GM21825 (cell line): Measurements from ENCODE around the gene RASL11B.
"Not testable (repeated sequence)": the region's sequence is repeated elsewhere in the genome, so short reads cannot be mapped to it uniquely, and the experiment has no call there.

ENCODE experiments used
- ATAC-seq: cut with Tn5 transposase; IDR thresholded peaks from one replicate; pipeline ENCODE4 v1.9.1; 2021; ENCODE audit warnings: mild to moderate bottlenecking, moderate library complexity; ENCODE audit not compliant: unreplicated experiment

RASL11B gene, protein sequence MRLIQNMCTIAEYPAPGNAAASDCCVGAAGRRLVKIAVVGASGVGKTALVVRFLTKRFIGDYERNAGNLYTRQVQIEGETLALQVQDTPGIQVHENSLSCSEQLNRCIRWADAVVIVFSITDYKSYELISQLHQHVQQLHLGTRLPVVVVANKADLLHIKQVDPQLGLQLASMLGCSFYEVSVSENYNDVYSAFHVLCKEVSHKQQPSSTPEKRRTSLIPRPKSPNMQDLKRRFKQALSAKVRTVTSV

DNA sequence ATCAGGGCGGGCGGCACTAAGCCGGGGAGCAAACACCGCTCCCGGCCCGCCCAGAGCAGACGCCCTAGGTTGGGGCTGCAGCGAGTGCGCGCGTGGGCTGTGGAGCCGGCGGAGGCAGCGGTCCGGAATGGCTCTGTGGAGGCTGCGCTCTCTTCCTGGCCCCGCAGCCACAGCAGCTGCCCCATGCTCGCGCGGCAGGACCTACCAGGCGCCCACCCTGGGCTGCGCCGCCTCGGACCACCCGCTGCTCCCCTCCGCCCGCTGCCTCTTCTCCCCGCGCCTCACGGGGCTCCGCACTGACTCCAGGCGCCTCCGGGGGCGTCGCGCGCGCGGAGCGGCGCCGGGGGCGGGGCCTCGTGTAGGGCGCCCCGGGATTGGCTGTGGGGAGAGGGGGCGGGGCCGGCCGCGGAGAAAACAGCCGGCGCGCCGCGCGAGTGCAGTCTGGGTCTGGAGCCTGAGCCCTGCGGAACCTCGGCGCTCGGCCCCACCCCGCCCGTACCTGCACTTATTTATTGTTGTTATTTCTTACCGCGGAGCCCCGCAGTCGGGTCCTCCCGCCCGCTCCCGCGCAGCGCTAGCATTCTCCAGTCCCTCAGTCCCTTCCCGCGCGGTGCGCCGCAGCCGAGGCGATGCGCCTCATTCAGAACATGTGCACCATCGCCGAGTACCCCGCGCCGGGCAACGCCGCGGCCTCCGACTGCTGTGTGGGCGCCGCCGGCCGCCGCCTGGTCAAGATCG, at the start of gene RASL11B:
Gene RASL11B, plus strand, starts transcription at position 439 of the 738 bp plus-strand sequence. Its CDS starts 191 bp downstream, at position 630.
- ATAC-seq: peak; percentile 99

DNA sequence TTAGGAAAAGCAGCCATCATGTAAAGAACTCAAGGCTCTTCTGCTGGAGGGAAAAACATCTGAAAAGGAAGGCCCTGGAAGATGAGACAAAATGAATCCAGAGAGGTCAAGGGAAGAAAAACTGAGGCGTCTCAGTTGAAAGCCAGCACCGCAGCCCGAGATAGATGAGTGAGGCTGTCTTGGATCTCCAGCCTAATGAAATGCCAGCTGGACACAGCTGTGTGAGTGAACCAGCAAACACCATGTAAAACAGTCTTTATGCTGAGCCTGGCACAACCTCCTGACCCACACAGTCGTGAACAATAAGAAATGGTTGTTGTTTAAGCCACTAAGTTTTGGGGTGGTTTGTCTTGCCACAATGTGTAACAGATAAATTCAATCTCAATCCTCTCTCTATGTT, 48.6 kb upstream of the RASL11B start:
- no peak for ATAC-seq

DNA sequence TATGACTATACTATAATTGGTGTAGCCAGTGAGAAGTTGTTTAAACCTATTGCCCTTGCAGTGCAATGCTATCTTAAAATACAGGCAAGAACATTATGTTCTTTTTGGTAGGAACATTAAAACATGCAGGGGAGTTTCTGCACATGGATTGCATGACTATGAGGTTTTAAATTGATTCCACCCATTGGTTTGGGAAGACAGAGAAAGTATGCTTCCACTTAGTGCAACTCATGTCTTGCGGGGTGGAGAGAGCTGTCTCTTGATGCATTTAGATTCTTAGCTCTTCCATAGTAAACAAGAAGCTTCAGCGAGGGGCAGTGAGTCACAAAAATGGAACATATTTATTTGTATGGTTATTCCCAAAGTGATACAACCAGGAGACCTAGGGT, 39.5 kb upstream of the RASL11B start:
- ATAC-seq: no peak

DNA sequence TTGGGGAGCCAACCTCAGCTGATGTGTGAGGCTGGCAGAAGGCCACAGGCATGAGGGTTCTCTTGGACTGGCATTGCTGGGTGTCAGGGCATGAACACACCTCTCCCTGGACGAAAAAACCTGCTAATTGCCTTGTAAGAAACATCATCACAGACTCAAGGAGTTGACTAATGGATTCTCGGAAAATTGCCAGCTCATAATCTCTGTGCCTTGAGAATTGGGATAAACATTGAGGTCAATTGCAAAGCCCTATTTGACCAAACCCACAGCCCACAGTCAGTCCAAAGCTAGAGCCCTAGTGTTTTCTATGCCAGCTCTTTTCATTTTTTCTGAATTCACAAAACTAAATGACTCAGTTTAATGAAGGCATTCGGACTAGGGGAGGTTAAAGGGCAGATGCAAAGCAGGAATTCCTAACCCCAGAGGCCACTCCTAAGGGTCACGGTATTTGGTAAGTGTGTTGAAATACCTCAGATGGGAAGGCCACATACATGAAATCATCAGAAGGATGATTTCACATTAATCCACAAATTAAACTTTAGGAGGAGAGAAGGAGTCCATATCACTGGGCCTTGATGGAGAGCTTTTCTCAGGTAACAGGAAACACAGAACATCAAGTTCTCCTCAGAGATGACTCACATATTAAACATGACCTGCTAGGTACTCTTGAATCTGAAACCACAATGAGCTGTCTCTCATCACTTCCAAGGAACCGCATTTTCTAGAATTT, 39.0 kb upstream of the RASL11B start:
- no peak for ATAC-seq

DNA sequence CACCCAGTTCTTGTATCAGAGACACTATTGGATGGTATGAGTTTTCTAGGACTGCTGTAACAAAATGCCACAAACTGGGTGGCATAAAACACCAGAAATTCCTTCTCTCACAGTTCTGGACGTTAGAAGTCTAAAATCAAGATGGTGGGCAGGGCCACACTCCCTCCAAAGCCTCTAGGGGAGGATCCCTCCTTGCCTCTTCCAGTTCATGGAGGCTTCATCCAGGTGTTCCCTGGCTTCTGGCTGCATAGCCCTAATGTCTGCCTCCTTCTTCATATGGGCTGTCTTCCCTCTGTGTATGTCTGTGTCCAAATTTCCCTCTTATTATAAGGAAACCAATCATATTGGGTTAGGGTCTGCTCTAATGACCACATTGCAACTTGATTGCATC, 38.4 kb upstream of the RASL11B start:
- ATAC-seq: no peak

DNA sequence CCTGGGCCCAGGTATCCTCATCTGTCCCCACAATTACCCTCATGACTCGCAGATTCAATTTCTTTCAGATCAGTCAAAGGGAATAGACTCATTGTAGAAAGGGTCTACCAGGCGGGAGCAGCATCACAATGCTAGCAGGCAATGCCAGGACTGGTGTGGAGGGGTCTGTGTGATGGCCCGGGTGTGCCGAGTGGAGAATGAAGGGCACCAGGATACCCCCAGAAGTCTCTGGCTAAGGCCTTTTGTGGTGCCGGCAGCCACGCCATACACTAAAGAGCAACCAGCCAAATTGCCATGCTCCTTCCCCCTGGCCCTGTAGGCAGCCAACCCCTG, 37.9 kb upstream of the RASL11B start:
- no peak for ATAC-seq

DNA sequence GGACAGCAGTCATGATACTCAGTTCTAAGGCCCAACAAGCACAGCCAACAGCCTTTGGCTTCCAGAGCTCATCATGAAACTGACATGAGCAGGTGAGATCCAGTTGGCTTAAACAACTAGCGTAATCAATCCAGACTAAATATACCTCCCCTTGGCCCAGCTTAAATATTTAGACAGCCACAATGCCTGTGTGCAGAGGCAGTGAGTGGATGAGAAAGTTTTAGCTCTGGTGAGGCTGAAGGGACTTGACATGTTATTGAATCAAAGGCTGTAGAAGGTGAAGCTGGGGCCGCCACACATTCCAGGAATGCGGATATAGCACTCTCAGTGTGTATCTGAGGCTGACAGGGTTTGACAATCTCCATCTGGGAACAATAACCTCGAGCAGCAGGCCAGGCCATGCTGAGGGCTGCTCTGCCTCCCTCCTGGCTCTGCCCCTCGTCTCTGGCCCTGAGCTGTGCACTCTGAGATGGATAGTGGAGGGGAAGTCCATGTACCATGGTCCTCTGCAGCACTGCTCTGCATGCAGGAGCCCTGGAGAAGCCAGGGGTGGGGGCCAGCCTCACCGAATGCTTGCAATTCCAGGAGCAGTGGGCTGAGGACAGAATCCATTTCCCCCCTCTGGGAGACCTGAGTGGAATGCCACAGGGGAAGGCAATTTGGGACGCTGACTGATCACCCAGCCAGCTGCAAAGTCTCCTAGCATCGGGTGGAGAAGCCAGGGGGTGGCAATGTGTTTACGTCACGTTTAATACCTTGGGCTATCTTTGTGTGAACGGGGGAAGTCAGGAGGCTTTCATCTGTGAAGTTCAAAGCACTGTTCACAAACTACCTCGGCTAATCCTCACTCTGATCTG, 37.3 kb upstream of the RASL11B start:
- no peak for ATAC-seq

DNA sequence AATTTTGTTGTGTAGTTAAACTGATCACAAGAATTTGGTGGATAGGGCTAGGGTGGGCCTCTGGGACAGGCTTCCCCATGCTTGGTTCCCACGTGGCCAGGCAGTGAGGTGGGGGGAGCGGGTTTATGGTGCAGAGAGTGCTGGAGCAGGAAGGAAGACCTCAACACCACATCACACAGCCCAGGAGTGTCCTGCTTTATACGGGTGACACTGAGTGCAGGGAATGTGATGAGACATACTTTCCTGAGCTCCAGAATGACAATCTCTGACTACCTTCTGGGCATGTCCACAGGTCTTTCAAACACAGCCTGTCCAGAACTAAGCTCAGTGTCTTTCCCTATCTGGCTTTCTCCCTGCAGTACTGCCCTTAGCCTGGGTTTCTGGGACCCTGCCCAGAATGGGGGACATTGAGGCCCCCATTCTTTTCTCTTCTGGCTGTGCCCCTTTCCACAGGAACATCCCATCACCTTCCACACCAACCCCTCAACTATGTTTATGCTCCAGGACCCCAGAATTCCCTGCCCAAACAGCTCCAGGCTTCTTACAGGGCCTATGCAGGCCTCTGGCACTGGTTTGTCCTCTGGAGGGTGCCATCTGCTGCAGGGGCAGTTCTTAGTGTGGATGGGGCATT, 36.5 kb upstream of the RASL11B start:
- no peak for ATAC-seq

DNA sequence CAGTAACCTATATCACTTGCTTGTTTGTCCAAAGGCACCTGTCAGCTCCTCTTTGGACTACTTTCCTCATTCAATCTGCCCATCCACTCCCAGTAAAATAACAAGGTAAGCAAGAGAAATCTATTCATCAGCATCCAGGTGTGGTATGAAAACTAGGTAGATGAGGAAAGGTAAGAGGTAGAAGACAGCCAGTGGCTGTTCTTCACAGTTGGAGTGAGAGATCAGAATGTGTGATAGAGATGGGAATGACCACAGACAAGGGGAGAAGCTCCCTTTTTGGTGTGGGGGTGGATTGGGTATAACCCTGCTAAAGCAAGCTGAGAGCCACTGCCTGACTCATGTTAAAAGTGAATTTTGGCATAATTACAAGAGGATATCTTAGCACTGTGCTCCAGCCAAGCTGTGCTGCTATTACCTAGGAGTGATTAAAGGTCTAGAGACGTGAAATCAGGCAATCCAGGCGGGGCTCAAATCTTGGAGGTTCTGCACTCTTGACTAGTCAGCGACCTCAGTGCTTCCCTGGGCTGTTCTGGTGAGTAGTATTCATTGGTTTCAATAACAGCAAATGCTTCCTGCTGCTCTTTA, 28.1 kb upstream of the RASL11B start:
- no peak for ATAC-seq

DNA sequence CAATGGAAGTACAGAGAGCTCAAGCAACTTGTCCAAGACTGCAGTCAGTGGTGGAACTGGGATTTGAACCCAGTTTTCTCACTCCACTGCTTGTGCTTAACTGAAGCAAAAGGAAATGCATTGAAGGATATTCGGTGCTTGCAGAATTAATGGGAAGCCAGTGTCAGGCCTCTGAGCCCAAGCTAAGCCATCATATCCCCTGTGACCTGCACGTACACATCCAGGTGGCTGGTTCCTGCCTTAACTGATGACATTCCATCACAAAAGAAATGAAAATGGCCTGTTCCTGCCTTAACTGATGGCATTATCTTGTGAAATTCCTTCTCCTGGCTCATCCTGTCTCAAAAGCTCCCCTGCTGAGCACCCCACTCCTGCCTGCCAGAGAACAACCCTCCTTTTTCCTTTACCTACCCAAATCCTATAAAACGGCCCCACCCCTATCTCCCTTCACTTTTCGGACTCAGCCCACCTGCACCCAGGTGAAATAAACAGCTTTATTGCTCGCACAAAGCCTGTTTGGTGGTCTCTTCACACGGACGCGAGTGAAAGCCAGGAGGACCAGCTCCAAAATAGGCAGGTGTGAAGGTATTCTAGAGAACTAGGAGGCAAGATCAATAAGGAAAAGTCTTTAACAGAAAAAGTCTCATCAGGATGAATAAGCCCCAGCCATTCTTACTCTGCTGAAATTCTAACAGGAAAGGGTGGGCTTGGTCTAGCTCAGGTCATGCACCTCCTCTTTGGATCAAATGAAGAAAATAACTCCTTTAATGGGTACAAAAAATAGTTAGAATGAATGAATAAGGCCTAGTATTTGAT, 27.3 kb upstream of the RASL11B start:
- ATAC-seq: not testable (repeated sequence)

DNA sequence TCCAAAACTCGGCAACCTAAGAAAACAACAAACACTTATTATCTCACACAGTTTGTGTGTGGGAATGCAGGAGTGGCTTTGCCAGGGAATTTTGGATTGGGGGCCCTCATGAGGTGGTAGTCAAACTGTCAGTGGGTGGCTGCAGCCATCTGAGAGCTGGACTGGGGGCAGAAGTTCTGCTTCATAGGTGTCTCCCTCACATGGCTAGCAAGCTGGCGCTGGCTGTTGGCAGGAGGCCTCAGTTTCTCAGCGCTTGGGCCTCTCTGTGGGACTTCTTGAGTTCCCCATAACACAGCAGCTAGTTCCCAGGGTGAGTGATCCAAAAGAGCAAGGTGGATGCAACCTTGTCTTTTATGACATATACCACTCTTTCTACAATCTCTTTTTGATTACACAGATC, 26.0 kb upstream of the RASL11B start:
- no peak for ATAC-seq

DNA sequence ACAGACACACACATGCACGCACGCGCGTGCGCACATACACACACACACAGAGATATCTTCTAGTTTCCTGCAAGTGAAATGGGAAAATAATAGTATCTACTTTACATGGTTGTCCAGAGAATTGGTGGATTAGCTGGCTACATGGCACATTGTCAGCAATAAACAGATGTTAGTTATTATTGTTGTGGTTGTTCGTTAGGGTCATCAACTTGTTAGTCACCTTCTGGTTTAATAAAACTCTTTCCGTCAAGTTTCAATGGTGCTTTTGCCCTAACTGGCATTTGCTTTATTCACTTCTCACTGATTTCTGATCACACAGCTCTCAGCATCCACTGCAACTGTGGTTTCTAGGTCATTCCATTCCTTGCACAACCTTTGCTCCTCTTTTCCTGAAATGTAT, 25.4 kb upstream of the RASL11B start:
- ATAC-seq: no peak

DNA sequence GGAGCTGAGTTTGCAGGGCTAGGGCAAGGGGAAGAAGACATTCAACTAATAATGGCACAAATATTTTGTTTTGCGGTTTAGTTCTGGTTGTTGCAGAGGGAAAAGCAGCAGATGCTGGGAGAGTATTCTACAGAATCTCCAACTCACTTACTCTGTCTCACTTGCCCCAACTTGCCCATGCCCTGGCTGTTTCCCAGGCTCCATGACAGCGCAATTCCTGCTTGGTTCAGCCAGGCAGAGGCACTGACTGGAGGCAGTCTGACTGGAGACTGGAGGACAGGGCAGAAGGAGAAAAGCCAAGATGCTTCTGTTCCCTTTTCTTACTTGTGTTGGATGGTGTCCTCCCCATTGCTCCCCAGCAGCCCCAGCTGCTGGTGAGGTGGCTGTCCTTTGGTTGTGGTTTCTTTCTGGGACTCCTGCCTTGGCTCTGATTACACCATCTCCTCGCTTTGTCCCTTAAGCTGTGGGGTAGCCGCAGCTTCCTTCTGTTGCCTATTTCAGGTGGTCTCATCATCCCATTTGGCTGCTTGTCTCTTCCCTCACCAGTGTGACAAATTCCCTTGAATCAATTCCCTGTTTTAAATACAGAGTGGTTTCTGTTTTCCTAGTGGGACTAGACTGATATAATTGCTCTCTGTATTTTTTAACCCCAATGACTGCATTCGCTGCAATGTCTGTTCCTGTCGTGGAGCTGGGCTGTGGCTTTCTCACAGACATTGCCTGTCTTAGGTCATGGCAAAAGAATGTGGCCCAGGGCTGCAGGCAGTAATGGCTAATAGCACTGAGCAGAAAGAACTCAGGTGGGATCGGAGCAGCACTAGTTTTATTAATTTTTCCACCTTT, 24.2 kb upstream of the RASL11B start:
- no peak for ATAC-seq

DNA sequence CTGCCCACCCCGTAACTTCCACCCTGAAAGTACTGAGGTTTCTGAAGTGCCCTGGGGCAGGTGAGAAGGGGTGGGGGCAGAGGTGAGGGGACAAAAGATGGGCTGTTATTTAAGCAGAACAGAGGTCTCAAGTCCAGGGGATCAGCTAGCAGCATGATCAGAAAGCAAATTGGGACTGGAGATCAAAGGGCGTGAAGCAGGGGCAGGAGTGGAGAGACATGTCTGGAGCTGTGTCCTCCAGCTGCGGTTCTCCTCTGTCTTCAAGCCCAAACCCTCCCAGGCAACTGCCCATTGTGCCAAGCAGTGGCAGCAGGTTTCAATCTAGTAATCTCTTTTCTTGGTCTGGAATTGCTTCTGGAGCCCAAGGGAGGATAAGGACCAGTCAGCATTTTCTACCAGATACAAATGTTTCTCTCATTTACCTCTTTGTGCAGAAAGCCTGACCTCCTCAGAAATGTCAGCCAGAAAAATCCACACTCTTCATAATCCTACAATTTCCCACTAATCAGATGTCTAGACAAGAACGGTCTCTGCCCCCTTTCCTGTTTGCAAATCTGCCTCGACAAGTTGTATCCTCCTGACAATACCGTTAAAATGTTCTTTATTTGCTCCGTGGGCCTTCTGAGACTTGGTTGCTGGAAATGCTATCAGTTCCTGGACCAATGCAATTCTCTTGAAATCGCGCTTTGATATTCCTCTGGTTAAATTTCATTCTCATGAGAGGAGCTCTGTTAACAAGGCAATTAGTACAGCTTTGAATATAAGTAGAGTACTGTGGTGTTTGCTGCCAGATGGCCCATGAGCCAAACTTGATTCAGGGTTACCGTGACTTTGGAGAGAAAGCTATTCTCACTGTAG, 23.2 kb upstream of the RASL11B start:
- ATAC-seq: no peak

DNA sequence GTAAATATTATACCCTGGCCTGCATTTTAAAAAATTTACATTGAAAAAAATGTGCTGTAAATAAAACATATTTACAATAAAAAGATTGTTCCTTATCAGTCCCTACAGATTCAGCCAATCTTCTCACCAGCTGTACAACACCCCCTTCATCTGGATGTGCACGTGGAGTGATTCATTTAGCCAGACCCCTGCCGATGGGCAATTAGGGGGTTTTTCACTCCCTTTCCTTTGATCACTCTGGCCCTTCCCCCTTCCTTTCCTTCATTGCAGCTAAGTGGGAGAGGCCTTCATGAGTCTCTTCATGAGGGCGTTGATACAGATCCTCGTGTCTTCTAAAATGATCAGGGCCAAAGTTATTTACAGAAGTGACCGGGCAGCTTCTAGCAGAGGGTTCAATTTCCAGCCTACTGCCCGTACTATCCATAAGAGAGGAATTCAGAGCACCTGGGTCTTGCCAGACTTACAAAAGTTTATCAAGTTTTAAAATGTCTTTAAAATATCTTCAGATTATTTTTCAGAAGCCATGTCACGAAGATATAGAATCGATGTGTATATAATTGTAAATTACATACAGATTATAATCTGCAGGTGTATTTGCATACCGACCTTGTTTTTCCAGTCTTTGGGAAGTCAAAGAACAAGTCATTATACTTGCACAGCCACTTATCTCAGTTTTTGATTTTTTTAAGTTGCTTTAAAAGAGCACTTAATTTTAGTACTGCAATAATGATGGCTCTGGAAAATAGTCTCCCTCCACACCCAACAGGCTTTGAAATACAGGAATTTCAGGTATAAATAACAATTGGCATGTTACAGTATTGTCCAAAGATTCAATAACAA, 21.4 kb upstream of the RASL11B start:
- ATAC-seq: no peak

DNA sequence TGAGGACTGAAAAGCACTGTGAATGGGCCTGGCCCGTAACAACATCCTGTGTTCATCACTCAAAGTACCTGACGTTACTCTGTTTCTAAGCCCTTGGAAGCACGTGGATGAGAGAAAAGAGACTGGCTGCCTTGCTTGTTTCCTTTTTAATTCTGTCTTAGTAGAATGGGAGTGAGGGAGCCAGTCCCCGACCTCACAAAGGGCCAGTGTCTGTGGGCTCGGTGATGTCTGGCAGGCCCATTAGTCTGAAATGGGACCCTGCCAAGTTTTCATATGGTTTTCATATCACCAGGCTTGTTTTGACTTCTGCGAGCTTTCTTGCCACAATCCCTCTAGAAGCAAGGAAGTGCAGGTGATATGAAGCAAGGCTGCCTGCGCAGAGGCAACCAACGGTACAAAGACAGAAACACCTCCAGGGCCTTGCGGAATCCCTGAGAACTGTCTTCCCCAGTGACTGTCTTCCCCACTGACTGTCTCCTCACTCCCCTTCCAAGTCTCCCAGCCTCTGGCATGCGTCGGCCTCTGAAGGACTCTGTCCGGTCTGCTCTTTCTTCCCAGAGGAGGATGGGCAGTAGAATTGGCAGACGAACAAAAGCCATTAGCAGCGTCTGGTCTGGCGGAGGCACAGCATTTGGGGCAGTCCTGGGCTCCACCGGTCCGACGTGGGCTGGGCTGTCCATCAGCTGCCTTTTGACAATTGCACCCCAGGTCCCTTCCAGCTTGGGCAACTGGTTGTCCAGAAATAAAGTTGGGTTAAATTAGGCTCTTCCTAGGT, 20.2 kb upstream of the RASL11B start:
- ATAC-seq: no peak
